Ramos (cell line): ENCODE data around the gene MRPS34.

ENCODE experiments used
- in situ Hi-C: fragments of 300-500 bp; cut with MboI; formaldehyde crosslinking; loops from one replicate; pipeline ENCODE4 v1.14.3; 2022; ENCODE audit warnings: low sequenced_read_pairs; ENCODE audit not compliant: unreplicated experiment

MRPS34 gene

DNA sequence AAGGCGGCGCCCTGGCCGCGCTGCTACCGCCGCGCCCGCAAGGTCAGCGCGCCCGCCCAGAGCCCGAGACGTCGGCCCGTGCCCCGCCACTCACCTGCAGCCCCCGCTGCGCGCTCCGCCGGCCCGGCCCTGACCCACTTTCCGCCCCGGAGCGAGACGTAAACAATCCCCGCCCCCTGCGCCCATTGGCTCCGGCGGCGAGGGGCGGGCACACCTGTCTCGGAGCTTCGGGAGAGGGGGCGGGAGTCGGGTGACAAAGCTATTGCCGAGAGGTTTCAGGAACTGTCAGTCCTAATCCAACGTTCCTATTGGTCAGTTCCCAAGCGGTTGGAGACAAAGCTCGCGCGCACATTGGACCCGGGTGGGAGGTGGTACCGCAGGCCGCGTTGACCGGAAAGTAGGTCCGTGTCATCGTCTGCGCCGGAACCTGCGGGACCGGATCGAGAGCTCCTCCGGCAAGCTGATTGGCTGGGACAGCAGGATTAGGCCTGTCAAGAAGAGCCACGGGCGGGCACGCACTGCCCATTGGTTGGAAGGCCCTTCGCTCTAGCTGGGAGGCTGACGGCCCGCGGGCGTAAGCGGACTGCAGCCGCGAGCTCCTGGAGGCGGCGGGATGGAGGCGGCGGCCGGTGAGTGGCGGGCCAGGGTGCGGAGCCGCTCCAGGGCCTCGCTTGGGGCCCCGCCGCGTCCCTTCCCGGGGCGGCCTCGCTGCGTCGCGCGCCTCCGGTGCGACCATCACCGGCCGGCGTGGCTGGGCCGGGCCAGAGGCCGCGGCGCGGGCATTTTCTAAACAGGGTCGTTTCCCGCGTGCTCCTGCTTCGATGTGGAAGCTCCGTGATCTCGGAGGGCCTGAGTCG is 9.7 kb upstream of the MRPS34 start, which contains the start of the genes NUBP2 and SPSB3:
Gene NUBP2, plus strand, starts transcription at position 553 of the 857 bp plus-strand sequence. Its CDS starts 61 bp downstream, at position 614.
Gene SPSB3, minus strand, starts transcription at position 164 of the 857 bp plus-strand sequence. CDS start 1,088 bp downstream, outside the sequence.
- in situ Hi-C loops, result no loop called here

DNA sequence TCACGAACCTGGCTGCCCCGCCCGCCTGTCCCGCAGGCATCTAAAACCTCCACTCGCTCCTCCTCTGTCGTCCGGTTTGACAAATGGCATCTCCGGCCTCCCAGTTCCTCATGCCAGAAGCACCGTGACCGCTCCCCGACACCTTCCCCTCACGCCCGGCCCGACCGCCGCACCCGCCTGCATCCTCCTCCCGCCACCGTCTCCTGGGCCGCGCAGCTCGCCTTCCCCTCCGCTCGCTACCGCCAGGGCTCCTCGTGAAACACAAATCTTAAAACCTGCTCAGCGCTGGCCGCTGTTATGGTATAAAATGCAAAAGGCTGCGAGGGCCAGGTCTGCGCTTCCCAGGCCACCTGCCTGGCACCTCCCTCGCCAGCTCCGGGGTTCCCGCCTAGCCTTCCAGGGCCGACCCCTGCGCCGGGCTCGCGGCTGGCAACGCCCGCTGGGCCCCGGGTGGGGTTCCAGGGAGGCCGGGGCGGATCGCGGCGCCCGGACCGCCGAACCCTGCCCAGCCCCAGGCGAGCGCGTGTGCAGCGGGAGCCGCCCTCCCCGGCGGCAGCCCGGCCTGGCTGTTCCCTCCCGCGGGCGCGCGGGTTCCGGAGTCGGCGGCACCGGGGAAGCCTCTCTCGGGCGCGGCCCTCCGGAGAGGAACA is 8.9 kb upstream of the MRPS34 start:
- in situ Hi-C loops, result no loop called here

DNA sequence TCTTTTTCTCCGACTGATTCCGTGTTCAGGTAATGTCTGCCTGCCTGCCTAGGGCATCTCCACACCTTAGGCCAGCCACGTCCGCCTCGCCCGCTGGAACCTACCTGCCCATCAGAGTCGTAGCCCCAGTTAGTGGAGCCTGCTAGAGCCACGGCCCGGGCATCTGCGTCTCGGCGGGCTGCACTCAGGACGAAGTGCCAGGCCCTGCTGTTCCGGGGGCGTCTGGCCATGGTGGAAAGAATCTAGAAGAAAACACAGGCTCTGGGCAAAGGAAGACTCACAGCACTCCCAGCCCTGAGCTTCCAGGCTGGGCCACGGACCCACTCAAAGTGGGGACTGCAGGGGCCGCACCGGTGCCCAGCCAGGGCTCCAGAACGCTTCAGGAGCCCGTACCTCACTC is 8.3 kb upstream of the MRPS34 start:
- in situ Hi-C loops, result no loop called here

DNA sequence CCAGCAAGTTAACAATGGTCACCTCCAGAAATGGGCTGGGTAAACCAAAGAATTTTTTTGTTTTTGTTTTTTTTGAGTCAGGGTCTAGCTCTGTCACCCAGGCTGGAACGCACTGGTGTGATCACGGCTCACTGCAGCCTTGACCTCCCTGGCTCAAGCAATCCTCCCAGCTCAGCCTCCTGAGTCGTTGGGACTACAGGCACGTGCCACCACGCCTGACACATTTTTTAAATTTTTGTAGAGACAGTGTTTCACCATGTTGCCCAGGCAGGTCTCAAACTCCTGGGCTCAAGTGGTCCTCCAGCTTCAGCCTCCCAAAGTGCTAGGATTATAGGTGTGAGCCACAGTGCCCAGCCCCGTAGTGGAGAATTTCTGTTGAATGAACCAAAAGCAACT is 7.7 kb upstream of the MRPS34 start:
- in situ Hi-C loops, result no loop called here

DNA sequence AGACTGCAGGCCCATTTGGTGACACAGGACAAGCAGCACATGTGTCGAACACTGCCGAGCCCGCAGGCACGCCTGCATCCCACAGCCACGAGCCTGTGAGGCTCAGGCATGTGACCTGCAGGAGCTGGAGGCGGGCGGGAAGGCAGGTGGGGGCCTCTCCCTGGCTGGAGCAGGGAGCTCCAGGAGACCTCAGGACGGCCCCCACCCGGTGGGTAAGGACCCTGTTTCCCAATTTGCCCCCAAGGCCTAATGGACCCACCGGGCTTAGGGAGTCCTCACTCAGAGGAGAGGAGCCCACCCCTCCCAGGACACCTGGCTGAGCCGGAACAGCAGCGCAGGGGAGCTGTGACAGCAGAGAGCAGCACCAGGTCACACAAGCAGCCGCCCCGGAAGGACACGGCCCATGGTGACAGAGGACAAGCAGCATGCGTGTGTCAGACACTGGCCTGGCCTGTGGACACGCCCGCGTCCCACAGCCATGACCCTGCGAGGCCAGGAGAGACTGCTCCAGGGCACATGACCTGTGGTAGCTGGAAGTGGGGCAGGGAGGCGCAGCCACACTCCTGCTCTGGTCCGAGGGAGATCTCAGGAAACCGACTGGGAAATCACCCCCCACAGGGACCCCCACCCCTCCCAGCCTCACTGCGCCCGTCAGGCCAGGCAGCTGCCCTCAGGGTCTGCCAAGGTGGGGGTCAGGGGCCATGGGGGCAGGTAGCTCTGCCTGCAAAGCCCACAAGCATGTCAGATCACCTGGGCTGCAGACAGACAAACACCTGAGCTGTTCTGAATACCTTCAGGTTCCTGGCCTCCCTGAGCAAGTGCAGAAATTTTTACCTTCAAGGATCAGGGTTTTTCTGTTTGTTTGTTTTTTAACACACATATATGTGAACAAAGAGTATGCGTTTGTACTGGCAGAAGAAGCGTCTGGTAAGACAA is 7.1 kb upstream of the MRPS34 start:
- in situ Hi-C loops, result no loop called here

DNA sequence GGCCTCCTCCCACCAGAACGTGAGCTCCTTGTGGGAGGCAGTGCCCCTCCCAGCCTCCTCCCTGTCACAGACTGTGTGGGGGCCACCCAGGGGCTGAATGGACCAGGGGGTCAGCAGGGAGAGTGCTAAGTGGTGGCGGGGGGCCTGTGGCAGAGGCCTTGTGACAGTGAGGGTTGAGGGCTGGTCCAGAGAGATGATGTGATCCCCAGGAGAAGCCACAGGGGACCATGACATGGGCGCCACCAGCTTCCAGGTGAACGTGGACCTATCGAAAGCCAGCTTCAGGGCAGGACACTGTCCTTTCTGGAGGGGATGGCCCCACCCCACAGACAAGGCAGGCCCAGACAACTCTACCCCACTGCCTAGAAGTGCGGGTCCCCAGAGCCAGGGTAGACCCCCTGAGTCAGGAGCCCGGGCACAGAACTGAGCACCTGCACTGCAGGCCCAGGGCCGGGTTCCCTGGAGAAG is 6.3 kb upstream of the MRPS34 start:
- in situ Hi-C loops, result no loop called here

DNA sequence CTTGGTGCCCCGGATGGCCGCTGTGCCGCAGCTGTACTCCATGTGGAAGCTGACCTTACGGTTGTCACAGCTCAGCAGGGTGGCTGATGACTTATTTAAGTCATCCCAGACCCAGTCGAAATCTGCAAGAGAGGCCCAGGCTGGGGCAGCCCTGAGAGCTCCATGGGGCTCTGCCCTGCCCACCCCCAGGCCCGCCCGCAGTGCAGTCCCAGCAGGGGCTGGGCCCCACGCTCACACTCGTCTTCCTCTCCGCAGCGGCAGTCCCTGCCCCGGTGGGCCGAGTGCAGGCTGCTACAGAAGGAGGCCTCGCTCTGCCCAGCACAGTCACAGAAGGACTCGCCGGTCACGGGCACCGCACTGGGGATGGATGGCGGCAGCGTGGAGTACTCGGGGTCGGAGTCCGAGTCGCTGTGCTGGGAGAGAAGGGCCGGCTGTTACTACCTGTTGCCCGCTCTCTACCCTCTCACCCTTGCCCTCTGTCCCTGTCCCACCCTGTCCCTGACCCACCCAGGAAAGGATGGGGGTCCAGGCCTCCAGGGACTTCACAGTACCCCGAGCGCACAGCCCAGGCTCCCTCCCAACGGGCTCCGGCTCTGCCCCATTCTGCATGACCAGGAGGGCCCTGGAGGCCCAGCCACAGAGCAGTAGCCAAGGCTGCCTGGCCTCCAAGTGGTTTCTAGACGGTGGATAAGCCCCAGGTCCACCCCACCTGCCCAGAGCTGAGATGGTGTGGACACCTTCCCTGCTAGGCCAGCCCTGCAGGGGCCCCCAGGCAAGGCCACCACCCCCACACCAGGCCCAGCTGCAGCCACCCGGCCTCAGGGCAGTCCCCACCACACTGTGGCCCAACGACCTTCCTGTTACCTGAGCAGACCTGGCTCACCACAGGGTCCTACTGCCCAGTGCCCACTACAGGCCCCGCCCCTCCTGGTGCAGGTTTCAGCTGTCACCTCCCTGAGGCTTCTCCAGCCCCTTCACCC is 5.6 kb upstream of the MRPS34 start:
- in situ Hi-C loops, result no loop called here

DNA sequence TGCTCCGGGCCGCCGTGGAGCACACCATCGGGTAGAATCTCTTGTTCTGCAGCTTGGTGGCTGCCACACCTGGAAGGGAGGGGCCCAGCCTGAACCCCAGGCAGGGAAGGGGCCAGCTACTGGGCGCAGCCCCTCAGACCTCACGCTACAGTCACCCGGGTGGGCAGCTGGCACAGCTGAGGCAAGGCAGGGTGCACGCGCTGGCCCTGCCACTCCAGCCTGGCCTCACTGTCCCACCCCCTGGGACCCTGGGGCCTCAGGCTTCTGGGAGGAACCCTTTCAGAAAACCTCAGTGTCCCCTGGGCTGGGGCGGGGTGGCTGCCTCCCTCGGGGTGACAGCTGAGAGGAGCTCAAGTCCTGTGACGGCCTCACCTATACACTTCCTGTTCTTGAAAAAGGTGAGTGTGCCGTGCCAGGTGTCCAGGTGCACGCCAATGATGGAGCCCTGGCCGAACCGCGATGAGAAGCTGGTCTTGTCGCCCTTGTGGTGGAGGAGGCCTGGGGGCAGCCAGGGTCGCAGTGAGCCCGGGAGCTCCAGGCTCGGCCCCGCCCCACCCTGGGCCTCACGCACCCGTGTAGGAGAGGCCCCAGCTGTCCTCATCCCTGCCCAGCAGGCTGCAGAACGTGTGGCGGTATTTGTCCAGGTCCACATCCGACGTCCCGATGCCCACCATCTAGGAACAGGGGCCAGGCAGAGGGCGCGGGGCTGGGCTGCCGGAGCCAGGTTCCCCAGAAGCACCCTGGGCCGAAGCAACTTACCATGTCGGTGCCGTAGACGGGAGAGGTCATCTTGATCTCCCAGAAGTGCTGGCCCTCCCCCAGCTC is 4.7 kb upstream of the MRPS34 start:
- in situ Hi-C loops, result no loop called here

DNA sequence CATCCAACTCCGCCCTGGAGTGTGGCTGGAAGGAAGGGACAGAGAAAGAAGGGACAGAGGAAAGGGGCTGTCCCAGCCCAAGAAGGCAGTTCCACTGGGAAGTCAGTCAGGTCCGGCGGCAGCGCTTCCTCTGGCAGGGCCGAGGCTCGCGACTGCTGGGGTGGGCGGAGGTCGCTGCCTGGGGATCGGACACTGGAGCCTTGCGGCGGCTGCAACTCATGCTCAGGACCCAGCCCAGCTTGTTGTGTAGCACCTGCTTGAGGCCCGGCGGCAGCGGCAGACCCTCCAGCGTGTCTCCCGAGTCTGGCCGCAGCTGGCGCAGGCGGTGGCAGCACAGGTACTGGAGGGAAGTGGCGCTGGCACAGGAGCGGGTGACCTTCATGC is 4.0 kb upstream of the MRPS34 start:
- in situ Hi-C loops, result no loop called here

DNA sequence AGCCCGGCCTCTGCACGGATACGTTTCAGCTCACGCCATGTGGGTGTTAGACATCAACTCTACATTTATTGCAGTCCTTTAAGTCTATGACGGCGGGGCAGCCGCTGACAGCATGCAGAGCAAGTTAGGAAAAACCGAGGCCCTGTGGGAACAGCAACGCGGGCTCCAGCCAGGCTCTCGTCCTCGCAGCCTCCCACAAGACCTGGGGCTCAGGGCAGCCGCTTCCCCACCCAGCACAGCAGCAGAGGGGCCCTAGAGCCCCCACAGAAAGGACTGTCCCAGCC is 3.7 kb upstream of the MRPS34 start:
- in situ Hi-C loops, result no loop called here

DNA sequence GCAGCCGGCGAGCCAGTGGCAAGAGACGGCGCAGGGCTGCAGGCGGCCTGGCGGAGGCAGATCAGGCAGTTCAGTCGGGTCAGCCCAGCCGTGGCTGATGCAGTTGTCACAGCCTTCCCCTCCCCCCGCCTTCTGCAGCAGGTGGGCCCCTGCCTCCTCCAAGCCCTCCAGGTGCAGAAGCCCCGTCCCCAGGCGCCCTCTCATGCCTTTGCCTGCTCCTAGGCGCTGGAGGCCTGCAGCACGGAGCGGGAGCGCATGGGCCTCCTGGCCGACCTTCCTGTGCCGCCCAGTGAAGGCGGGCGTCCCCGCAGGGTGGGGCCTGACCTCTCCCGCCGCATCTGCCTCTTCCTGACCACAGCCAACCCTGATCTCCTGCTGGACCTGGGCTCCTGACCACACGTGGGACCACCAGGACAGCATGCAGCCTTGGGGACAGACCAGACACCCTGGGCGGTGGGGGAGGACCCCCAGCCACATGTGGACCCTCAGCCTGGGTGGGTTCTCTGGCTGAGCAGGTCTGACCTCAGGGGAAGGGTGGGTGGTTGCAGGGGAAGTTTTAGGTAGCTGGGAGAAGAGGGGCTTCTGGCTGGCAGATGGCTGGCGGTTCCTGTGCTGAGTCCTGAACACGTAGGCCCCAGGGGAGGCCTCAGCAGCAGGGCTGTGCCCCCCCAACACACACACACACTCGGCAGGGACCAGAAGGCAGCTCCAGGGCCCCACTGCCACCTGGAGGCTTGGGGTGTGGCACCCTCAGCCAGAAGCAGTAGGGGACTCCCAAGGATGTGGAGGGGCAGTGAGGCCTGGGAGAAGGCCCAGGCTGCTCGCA is 3.1 kb upstream of the MRPS34 start:
- in situ Hi-C loops, result no loop called here

DNA sequence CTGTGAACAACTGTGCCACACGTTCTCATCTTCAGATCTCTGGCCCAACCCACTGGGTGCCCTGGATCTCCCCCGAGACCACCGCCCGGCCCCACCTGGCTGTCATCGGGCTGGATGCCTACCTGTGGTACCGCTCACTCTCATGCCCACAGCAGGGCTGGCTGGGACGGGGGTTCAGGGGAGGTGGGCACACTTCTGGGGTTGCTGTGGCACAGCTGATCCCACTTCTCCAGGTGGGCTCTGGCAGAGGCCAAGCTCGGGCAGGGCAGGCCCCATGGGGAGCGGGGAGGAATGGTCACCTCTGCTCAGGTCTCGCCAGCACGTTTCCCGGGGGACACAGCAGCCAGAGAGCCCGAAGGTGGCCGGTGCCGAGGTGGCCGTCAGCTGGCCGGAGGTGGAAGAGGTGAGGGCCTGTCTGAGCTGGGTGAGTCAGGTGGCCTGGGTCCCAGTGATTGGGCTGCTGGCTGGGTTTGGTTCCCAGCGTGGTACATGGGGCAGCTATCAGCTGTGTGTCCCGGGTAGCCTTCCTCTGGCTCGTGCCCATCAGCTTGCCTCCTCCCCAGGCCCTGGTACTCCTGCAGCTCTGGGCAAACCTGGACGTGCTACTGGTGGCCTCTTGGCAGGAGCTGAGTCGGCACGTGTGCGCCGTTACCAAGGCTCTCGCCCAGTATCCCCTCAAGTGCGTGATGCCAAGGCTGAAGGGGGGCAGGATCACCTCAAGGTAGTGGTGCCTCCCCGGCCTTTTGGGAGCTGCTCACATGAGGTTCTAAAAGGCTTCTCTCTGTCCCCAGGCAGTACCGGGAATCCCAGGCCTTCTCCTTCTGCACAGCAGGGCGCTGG is 2.3 kb upstream of the MRPS34 start:
- in situ Hi-C loops, result no loop called here

DNA sequence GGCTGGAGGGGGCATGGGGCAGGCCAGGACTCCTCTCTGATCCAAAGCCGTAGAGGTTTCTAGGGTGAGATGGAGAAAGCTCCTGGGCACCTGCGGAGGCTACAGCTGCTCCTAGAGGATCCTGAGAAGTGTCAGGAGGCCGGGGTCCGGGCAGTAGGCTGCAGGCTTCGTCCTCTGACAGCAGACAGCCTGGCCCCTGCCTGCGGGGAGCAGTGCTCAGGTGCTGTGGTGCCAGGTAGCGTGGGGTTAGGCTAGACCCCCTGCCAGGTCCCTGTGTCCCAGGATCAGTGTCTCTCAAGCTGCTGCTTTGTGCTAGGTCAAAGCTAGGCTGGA is 1.5 kb upstream of the MRPS34 start:
- in situ Hi-C loops, result no loop called here

DNA sequence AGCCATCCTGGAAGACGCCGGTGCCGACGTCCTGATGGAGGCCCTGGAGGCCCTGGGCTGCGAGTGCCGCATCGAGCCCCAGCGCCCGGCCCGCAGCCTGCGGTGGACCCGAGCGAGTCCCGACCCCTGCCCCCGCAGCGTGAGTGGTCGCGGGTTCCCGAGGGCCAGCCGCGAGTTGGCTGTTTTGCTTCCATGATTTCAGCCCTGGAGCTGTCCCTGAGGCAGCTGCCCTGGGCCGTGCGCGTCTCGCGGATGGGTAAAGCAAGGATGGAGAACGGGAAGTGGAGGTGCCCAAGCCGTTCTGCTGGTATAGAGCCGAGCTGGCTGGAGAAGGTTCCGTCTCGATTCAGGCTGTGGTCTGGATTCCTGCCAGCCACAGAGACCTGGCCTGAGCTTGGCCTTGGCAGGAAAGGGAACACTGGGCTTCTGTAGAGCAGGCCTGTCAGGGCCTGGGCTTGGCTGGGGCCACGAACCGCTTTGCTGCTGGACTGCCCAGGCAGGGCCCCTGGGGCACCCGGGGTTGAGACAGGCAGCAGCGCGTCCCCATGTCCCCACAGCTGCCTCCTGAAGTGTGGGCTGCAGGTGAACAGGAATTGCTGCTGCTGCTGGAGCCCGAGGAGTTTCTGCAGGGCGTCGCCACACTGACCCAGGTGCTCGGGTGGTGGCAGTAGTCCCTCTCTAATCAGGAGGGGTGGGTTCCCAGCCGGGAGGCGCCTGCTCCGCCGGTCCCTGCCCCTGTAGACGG is 941 bp upstream of the MRPS34 start:
- in situ Hi-C loops, result no loop called here

DNA sequence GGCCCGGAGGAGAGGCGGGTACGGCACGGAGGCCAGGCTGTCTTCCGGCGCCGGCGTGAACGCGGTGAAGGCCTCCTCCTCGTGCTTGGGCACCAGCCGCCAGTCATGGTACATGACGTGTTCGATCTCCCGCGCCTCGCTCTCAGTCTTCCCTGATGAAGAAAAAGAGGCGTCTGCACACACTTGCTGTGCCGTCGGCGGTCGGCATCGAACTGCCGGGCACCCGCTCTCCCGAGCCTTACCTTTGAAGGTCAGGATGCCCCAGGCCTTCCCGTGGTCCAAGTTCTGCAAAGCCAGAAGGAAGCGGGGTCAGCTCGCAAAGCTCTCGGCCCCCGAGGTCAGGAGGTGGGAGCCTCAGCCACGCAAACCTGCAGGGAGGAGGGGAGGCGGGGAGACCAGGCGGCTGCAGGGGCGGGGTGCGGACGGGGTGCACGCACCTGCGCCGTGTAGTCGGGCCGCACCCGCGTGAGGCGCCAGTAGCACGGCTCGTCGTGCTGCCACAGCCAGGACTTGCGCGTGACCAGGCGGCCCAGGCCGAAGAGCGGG is 499 bp downstream of the MRPS34 start, which contains the start of gene EME2:
Gene EME2, plus strand, starts transcription at position 449 of the 546 bp plus-strand sequence. CDS start 418 bp downstream, outside the sequence.
- in situ Hi-C loops, result no loop called here

DNA sequence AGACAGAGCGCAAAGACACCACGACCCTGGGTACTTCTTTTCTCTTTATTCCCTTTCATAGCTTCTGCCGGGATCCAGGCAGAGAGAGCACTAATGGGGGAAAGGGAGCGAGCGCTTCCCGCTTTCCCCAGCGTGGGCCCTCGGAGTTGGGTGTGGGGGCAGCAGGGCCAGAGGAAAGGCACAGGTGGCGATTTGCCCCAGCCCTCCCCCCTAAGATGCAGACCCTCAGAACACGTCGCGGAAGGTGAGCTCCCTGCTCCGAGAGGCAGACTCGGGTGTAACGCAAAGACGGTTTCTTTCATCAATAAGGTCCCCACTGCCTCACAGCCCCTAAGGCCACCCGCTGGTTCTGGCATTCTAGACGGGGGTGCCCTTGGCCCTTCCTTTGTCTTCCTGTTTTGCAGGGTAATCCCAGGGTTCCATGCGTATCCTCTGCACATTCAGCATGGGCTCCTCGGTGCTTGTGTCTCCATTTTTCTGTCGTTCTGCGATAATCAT is 1.0 kb downstream of the MRPS34 start:
- in situ Hi-C loops, result no loop called here
